ENCODE measurements around the gene EFNA1.

DNA sequence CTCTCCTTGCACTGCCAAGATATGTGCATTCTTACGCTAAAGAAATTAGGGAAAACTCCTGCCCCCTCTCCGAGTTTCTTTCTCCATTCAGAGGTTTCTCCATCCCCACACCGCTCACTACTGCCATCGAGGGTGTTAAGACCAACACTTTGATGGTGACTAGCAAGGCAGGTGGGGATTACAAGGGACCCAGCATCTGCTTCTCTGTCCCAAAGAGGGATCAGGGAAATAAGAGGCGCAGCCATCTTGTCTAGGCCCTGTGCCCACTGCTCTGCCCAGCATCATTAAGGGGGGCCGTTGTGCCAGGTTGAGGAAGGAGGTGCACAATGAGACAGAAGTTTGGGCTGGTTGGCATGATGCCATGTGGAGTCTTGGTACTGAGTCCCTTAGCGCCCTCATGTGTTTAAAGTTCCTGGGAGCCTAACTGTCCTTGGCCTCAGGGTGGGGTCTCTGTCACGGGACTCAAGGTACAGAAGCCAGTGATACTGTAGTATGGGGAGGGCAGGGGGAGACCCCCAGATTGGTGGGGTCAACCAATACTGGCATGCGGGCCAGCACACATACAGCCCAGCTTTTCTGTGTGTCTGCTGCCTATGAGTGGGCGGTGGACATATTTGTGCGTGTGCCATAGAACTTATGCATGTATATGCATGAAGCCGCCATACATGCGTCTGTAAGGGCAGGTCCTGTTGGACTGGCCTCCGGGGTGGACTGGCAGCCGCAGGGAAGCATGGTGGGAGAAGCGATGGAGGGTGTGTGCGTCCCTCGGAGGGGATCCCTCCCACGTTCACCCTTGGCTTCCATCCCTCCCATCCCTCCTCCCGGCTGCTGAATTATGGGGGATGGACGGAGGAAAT lies 43.6 kb upstream of the EFNA1 start:
- TF ChIP-seq, protein P1, sequence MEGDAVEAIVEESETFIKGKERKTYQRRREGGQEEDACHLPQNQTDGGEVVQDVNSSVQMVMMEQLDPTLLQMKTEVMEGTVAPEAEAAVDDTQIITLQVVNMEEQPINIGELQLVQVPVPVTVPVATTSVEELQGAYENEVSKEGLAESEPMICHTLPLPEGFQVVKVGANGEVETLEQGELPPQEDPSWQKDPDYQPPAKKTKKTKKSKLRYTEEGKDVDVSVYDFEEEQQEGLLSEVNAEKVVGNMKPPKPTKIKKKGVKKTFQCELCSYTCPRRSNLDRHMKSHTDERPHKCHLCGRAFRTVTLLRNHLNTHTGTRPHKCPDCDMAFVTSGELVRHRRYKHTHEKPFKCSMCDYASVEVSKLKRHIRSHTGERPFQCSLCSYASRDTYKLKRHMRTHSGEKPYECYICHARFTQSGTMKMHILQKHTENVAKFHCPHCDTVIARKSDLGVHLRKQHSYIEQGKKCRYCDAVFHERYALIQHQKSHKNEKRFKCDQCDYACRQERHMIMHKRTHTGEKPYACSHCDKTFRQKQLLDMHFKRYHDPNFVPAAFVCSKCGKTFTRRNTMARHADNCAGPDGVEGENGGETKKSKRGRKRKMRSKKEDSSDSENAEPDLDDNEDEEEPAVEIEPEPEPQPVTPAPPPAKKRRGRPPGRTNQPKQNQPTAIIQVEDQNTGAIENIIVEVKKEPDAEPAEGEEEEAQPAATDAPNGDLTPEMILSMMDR (IDR thresholded peaks at IDR 0.05) = no peak
- TF ChIP-seq ZFX (IDR thresholded peaks at IDR 0.05; ENCODE audit: borderline replicate concordance) = no peak
